Measurements from ENCODE around the gene CYP17A1. TPM values are rescaled to one million over a fixed set of nuclear protein-coding genes. Genes with fewer than 3 reads are reported as not detected.
"Not testable (repeated sequence)": the region's sequence is repeated elsewhere in the genome, so short reads cannot be mapped to it uniquely, and the experiment has no call there.

CYP17A1 gene
- total RNA-seq, 1 donor from 2014 or later, result not detected

GRCh38 chr10:102859911-102860310 lies 22.7 kb upstream of the CYP17A1 start:
- Histone ChIP-seq H3K4me1 (no peaks in the 10 kb centered on the region), H3K4me2 (no peak overlapping the region), H3K9me3 (ENCODE audit: low read depth) (no peaks in the 10 kb centered on the region), H3K79me2 (ENCODE audit: low read depth) (peaks cover 5% of the 10 kb centered on the region), H3K36me3 (no peaks in the 10 kb centered on the region), H3F3A (ENCODE audit: low read depth) (peaks cover 12% of the 10 kb centered on the region), H2AFZ (replicated peaks) (no peak overlapping the region), H4K20me1 (ENCODE audit: low read depth) (no peaks in the 10 kb centered on the region), H3K27ac (no peak overlapping the region), H3K4me3 (no peak overlapping the region), H3K9ac (no peak overlapping the region), H3K27me3 (no peaks in the 10 kb centered on the region)
- TF ChIP-seq EZH2phosphoT487 (IDR thresholded peaks at IDR 0.05) (no peak), CTCF (IDR thresholded peaks at IDR 0.05) (no peak)
- no peaks in the 10 kb centered on the region for H3K27me3 Mint-ChIP-seq (ENCODE audit: insufficient read depth, low read depth)
- DNase-seq (ENCODE audit: low spot score), result no peak
- H3K4me1 Mint-ChIP-seq, result peaks cover 11% of the 10 kb centered on the region
- no peaks in the 10 kb centered on the region for H3K9me3 Mint-ChIP-seq
- peak overlapping the region; percentile 28 for H3K27ac Mint-ChIP-seq
- peaks cover 7% of the 10 kb centered on the region for H3K36me3 Mint-ChIP-seq
- no peak overlapping the region for H3K4me3 Mint-ChIP-seq

DNA sequence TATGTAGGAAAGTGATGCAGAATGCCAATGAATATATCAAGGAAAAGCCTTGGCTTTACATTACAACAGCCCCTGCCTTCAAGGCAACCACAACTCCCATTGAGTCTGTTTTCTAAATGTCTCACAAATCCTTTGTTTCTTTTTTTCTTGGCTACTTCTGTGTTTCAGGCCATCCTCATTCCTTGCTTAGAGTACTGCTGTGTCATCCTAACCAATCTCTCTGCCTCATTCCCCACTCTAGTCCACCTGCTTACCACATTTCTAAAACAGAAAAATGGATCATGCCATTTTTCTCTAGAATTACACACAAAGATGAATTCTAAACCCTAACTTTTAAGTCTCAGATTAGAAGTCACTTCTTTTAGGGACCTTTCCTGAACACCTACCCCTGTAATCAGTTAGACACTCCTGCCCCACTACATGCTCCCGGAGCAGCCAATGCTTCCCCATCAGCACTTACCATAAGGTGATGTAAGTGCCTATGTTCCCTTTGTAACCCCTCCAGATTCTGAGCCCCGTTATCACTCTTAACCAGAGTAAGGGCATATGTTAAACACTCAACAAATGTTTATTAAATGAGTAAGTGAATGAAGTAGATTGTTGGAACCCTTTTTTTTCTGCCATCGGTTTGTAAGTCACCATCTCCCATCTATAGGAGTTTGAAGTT lies 19.7 kb upstream of the CYP17A1 start:
- Mint-ChIP-seq H3K4me1 (peaks cover 19% of the 10 kb centered on the region), H3K36me3 (peaks cover 6% of the 10 kb centered on the region), H3K4me3 (no peak overlapping the region), H3K27me3 (ENCODE audit: insufficient read depth, low read depth) (peaks cover 3% of the 10 kb centered on the region), H3K9me3 (no peaks in the 10 kb centered on the region), H3K27ac (no peak overlapping the region)
- Histone ChIP-seq H3K4me2 (no peak overlapping the region), H4K20me1 (ENCODE audit: low read depth) (no peaks in the 10 kb centered on the region), H3K4me1 (no peaks in the 10 kb centered on the region), H3K36me3 (no peaks in the 10 kb centered on the region), H2AFZ (replicated peaks) (no peak overlapping the region), H3K9ac (no peak overlapping the region), H3K4me3 (no peak overlapping the region), H3F3A (ENCODE audit: low read depth) (peaks cover 18% of the 10 kb centered on the region), H3K79me2 (ENCODE audit: low read depth) (peaks cover 6% of the 10 kb centered on the region), H3K9me3 (ENCODE audit: low read depth) (no peaks in the 10 kb centered on the region), H3K27me3 (no peaks in the 10 kb centered on the region), H3K27ac (no peak overlapping the region)
- no peak for DNase-seq (ENCODE audit: low spot score)
- TF ChIP-seq EZH2phosphoT487 (IDR thresholded peaks at IDR 0.05) (no peak), CTCF (IDR thresholded peaks at IDR 0.05) (no peak), EZH2 (IDR thresholded peaks at IDR 0.05) (no peak)

GRCh38 chr10:102855731-102856436 lies 18.7 kb upstream of the CYP17A1 start:
- Mint-ChIP-seq H3K4me1 (peaks cover 19% of the 10 kb centered on the region), H3K4me3 (peak overlapping the region; percentile 70)
- not testable (repeated sequence) for H4K20me1 ChIP-seq (ENCODE audit: low read depth); H3K9ac ChIP-seq; H3K9me3 ChIP-seq (ENCODE audit: low read depth); H3K4me3 ChIP-seq; H3K36me3 Mint-ChIP-seq; H3K27ac ChIP-seq; H3K27me3 ChIP-seq; H2AFZ ChIP-seq (replicated peaks); H3K9me3 Mint-ChIP-seq; H3K27ac Mint-ChIP-seq; H3K4me2 ChIP-seq; H3K79me2 ChIP-seq (ENCODE audit: low read depth); H3K27me3 Mint-ChIP-seq (ENCODE audit: insufficient read depth, low read depth); H3K36me3 ChIP-seq; DNase-seq (ENCODE audit: low spot score); H3K4me1 ChIP-seq
- peaks cover 18% of the 10 kb centered on the region for H3F3A ChIP-seq (ENCODE audit: low read depth)

DNA sequence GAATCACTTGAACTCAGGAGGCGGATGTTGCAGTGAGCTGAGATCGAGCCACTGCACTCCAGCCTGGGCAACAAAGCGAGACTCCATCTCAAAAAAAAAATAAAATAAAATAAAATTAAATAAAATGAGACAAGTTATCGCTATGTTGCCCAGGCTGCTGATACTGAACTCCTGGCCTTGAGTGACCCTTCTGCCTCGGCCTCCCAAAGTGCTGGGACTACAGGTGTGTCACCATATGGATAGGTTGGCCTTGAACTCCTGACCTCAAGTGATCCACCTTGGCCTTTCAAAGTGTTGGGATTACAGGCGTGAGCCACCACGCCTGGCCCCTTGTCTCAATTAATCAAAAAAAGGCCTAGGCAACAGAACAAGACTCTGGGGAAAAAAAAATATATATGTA lies 16.0 kb upstream of the CYP17A1 start:
- not testable (repeated sequence) for H4K20me1 ChIP-seq (ENCODE audit: low read depth); H3K4me3 Mint-ChIP-seq; H3K36me3 ChIP-seq; H3K4me1 ChIP-seq; H3K36me3 Mint-ChIP-seq; H3K4me2 ChIP-seq; H3K27ac ChIP-seq; H2AFZ ChIP-seq (replicated peaks); H3K27me3 Mint-ChIP-seq (ENCODE audit: insufficient read depth, low read depth); H3K27ac Mint-ChIP-seq; H3K79me2 ChIP-seq (ENCODE audit: low read depth); H3K4me3 ChIP-seq; DNase-seq (ENCODE audit: low spot score); H3K27me3 ChIP-seq; H3K9me3 ChIP-seq (ENCODE audit: low read depth); H3K9me3 Mint-ChIP-seq; H3K9ac ChIP-seq
- H3F3A ChIP-seq (ENCODE audit: low read depth), result peaks cover 18% of the 10 kb centered on the region
- peaks cover 19% of the 10 kb centered on the region for H3K4me1 Mint-ChIP-seq
